ENCODE results near the gene BABAM2. TPM values are rescaled to one million over a fixed set of nuclear protein-coding genes. Genes with fewer than 3 reads are reported as not detected.

The BABAM2 gene
- total and polyA plus RNA-seq, 7 donors = 22.9 to 52.3 (median 25.2) TPM

GRCh38 chr2:28155086-28155485, 264.6 kb downstream of the BABAM2 start:
- intact Hi-C loops (cut with DNase I) = no loop called here
- peaks cover 0 to 16% (median 8%) of the 10 kb centered on the region in 4 donors for H3K4me1 ChIP-seq
- 20 to 68% methylated on average over 4 of the region's 4 CpGs for WGBS, 2 donors
- H3K4me3 ChIP-seq = no peak overlapping the region
- no peak overlapping the region for H3K27ac ChIP-seq
- TF ChIP-seq EP300 (IDR thresholded peaks at IDR 0.05) = no peak
- H3K27me3 ChIP-seq = no peaks in the 10 kb centered on the region
- H3K36me3 ChIP-seq = no peaks in the 10 kb centered on the region
- peaks cover 0 to 9% (median 3%) of the 10 kb centered on the region in 4 donors for H3K9me3 ChIP-seq
- no peak for DNase-seq

GRCh38 chr2:28155627-28156026, 265.1 kb downstream of the BABAM2 start:
- intact Hi-C loops (cut with DNase I) = no loop called here
- no peaks in the 10 kb centered on the region for H3K36me3 ChIP-seq
- peaks cover 0 to 9% (median 3%) of the 10 kb centered on the region in 4 donors for H3K9me3 ChIP-seq
- no peaks in the 10 kb centered on the region for H3K27me3 ChIP-seq
- no peak for DNase-seq
- 42 to 68% methylated on average over 1 of the region's 1 CpG for WGBS, 2 donors
- TF ChIP-seq POLR2A (IDR thresholded peaks at IDR 0.05) (no peak), EP300 (IDR thresholded peaks at IDR 0.05) (no peak), CTCF (IDR thresholded peaks at IDR 0.05) (peak in 3 of 4 experiments; percentile 29 to 48 (median 33))
- no peak overlapping the region for H3K27ac ChIP-seq
- peaks cover 0 to 16% (median 9%) of the 10 kb centered on the region in 4 donors for H3K4me1 ChIP-seq
- H3K4me3 ChIP-seq = no peak overlapping the region

- Histone ChIP-seq H3K4me1 (peaks cover 0 to 25% (median 22%) of the 10 kb centered on the region in 4 donors), H3K27me3 (no peaks in the 10 kb centered on the region), H3K36me3 (no peaks in the 10 kb centered on the region), H3K4me3 (no peak overlapping the region), H3K9me3 (peaks cover 0 to 9% (median 3%) of the 10 kb centered on the region in 4 donors), H3K27ac (no peak overlapping the region)
- TF ChIP-seq EP300 (IDR thresholded peaks at IDR 0.05) (no peak), CTCF (IDR thresholded peaks at IDR 0.05) (no peak), POLR2AphosphoS5 (IDR thresholded peaks at IDR 0.05) (no peak), POLR2A (IDR thresholded peaks at IDR 0.05) (no peak)
- no peak for DNase-seq
- 94 to 98% methylated on average over 2 of the region's 2 CpGs for WGBS, 2 donors
- intact Hi-C loops (cut with DNase I) = no loop called here
Measured at GRCh38 chr2:28158791-28159190, 268.3 kb downstream of the BABAM2 start.

- Histone ChIP-seq H3K9me3 (peaks cover 0 to 3% (median 0%) of the 10 kb centered on the region in 4 donors), H3K36me3 (no peaks in the 10 kb centered on the region), H3K4me3 (no peak overlapping the region), H3K27me3 (no peaks in the 10 kb centered on the region), H3K4me1 (peaks cover 0 to 43% (median 39%) of the 10 kb centered on the region in 4 donors), H3K27ac (peak overlapping the region in 2 of 4 donors; percentile 31 to 53)
- intact Hi-C loops (cut with DNase I) = loop anchor here (5.0 to 10.0 kb wide), 2 partner anchors 269 to 386 kb away; partner anchors contain the start of genes BABAM2, MRPL33 and RBKS
- TF ChIP-seq POLR2A (IDR thresholded peaks at IDR 0.05) (no peak), POLR2AphosphoS5 (IDR thresholded peaks at IDR 0.05) (peak in 1 of 4 donors; percentile 43), EP300 (IDR thresholded peaks at IDR 0.05) (peak in 1 of 4 donors; percentile 4), CTCF (IDR thresholded peaks at IDR 0.05) (no peak)
- WGBS, 2 donors = 73 to 75% methylated on average over 3 of the region's 3 CpGs
- DNase-seq = no peak
Measured at GRCh38 chr2:28160986-28161425, 270.5 kb downstream of the BABAM2 start.

GRCh38 chr2:28161466-28161865, 270.9 kb downstream of the BABAM2 start:
- H3K4me3 ChIP-seq = no peak overlapping the region
- TF ChIP-seq POLR2AphosphoS5 (IDR thresholded peaks at IDR 0.05) = no peak
- TF ChIP-seq CTCF (IDR thresholded peaks at IDR 0.05) = no peak
- TF ChIP-seq EP300 (IDR thresholded peaks at IDR 0.05) = no peak
- TF ChIP-seq POLR2A (IDR thresholded peaks at IDR 0.05) = no peak
- peak overlapping the region in 2 of 4 donors; percentile 31 to 53 for H3K27ac ChIP-seq
- no peak for DNase-seq
- no peaks in the 10 kb centered on the region for H3K9me3 ChIP-seq
- intact Hi-C loops (cut with DNase I) = loop anchor here (5.0 to 10.0 kb wide), 2 partner anchors 269 to 387 kb away; partner anchors contain the start of genes BABAM2, MRPL33 and RBKS
- WGBS, 2 donors = 89 to 94% methylated on average over 2 of the region's 2 CpGs
- peaks cover 0 to 43% (median 39%) of the 10 kb centered on the region in 4 donors for H3K4me1 ChIP-seq
- H3K36me3 ChIP-seq = no peaks in the 10 kb centered on the region
- H3K27me3 ChIP-seq = no peaks in the 10 kb centered on the region

Data from sigmoid colon (tissue), 7 donors.